PFSK-1 (cell line): ENCODE data around the gene HSPA12B.

Source experiments
- FOXP2 ChIP-seq: optimal IDR thresholded peaks from 2 replicates; pipeline ENCODE3; 2011; ENCODE audit warnings: borderline replicate concordance, control low read depth, inconsistent platforms; ENCODE audit not compliant: insufficient read depth; ENCODE audit errors: extremely low read length, extremely low read depth
- POLR2AphosphoS5 ChIP-seq: IDR thresholded peaks from 2 replicates; pipeline ENCODE4 v1.6.1; 2012; ENCODE audit warnings: low read depth, mild to moderate bottlenecking, control low read depth, low read length, moderate library complexity
- SIN3A ChIP-seq: IDR thresholded peaks from 2 replicates; pipeline ENCODE4 v1.6.1; 2012; ENCODE audit warnings: mild to moderate bottlenecking, low read length, moderate library complexity, borderline replicate concordance; ENCODE audit not compliant: insufficient read depth
- TAF1 ChIP-seq: IDR thresholded peaks from 2 replicates; pipeline ENCODE4 v1.6.1; 2012; ENCODE audit warnings: low read length, control low read depth, borderline replicate concordance; ENCODE audit not compliant: insufficient read depth
- TF ChIP-seq, protein P1 (sequence below), 2 experiments: IDR thresholded peaks; 2 replicates each; pipeline versions ENCODE4 v1.6.1 to v1.8.0; 2011 to 2012; ENCODE audit warnings: low read depth in 2 of 2, low read length in 2 of 2, control low read depth in 1 of 2, inconsistent platforms in 1 of 2, mild to moderate bottlenecking in 1 of 2, moderate library complexity in 1 of 2; ENCODE audit not compliant: insufficient read depth in 1 of 2

The HSPA12B gene

DNA sequence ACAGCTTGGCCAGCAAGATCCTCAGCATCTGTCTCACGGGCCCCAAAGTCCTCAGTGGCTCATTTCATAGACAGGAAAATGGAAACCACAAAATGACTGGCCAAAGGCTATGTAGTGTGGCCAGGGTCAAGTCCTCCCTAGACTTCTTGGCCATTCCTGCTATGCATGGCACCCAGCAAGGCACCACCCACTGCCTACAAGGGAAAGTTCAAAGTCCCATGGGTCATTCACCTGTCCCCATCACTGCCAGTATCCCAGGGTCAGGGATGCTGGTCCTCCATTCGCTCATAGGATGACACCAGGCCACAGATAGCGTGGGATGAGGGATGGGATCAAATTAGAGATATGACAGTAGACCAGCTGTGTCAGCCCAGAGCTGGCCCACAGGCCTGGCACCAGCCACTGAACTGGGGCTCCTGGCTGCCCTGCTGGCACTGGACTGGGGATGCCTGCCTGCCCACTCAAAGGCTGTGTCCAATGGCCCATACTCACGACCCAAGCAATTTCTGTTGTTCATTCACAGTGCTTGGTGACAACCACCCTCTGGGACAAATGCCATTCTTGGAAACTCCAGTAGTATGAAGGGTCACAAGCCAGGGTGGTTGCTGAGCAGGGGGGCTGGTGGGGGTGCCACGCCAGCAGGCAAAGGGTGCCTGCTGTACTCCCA, 23.5 kb downstream of the HSPA12B start:
- TF ChIP-seq POLR2AphosphoS5 (no peak), TAF1 (no peak), SIN3A (no peak), FOXP2 (no peak)
- TF ChIP-seq, protein P1, sequence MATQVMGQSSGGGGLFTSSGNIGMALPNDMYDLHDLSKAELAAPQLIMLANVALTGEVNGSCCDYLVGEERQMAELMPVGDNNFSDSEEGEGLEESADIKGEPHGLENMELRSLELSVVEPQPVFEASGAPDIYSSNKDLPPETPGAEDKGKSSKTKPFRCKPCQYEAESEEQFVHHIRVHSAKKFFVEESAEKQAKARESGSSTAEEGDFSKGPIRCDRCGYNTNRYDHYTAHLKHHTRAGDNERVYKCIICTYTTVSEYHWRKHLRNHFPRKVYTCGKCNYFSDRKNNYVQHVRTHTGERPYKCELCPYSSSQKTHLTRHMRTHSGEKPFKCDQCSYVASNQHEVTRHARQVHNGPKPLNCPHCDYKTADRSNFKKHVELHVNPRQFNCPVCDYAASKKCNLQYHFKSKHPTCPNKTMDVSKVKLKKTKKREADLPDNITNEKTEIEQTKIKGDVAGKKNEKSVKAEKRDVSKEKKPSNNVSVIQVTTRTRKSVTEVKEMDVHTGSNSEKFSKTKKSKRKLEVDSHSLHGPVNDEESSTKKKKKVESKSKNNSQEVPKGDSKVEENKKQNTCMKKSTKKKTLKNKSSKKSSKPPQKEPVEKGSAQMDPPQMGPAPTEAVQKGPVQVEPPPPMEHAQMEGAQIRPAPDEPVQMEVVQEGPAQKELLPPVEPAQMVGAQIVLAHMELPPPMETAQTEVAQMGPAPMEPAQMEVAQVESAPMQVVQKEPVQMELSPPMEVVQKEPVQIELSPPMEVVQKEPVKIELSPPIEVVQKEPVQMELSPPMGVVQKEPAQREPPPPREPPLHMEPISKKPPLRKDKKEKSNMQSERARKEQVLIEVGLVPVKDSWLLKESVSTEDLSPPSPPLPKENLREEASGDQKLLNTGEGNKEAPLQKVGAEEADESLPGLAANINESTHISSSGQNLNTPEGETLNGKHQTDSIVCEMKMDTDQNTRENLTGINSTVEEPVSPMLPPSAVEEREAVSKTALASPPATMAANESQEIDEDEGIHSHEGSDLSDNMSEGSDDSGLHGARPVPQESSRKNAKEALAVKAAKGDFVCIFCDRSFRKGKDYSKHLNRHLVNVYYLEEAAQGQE (IDR thresholded peaks at IDR 0.05; ENCODE audit: insufficient read depth in 1 of 2, low read depth in 2 of 2, low read length in 2 of 2) = no peak

DNA sequence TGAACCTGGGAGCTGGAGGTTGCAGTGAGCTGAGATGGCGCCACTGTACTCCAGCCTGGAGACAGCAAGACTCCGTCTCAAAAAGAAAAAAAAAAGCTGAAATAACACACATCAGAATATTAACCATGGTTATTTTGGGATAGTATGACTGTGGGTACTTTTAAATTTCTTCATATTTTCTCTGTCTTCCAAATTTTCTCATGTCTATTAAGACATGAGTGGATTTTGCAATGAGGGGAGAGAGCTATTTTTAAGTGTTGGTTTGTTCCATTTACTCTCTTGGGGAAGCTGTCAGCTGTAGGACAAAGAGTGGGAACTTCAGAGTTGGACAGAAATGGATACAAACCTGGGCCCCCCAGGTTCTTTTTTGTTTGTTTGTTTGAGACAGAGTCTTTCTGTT, 24.8 kb downstream of the HSPA12B start:
- TF ChIP-seq POLR2AphosphoS5 = no peak
- no peak for TF ChIP-seq FOXP2
- no peak for TF ChIP-seq TAF1
- no peak for TF ChIP-seq SIN3A
- TF ChIP-seq, protein P1 (IDR thresholded peaks at IDR 0.05; ENCODE audit: insufficient read depth in 1 of 2, low read depth in 2 of 2, low read length in 2 of 2) = no peak

DNA sequence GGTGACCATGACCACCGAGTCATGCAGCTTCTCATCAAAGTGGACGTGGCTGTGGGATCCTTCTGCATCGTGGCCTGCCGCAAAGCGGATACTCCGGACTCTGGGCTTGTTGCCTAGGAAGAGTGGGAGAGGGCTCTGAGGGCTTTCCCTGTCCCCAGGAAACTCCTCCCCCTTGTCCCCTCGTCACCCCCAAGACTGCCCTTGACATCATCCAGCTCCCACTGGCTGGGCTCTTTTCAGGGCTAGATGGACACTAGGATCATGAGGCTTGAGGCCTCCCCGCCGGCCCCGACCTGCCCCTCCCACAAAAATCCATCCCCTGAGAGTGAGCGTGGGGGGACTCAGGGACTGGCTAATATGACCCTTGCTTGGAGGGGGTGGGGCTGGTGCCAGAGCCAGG, 26.1 kb downstream of the HSPA12B start:
- no peak for TF ChIP-seq FOXP2
- TF ChIP-seq POLR2AphosphoS5 = no peak
- TF ChIP-seq TAF1 = no peak
- no peak for TF ChIP-seq SIN3A
- TF ChIP-seq, protein P1 (IDR thresholded peaks at IDR 0.05; ENCODE audit: insufficient read depth in 1 of 2, low read depth in 2 of 2, low read length in 2 of 2) = no peak

DNA sequence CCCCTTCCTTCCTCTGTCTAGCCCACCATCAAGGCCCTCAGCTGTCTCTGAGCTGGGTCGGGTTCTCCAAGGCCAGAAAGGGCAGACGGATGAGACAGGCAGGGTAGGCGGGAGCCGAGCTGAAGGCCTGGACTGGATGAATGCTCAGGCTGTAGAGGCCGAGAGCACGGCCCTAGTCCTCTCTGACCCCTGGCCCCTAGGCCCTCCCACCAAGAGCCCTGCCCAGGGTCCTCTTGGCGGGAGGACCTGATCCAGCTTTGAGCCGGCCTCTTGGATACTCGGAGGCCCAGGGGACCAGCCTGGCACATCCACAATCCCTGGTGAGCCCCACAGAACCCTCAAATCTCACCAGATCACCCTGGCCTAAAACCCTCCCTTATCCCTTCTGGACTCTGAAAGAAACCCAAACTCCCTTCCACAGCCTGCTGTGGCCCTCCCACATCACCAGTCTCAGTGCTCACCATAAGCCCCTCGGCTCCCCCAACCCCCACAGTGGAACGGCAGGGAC, 26.9 kb downstream of the HSPA12B start:
- TF ChIP-seq POLR2AphosphoS5 (no peak), SIN3A (no peak), TAF1 (no peak), FOXP2 (no peak)
- TF ChIP-seq, protein P1 (IDR thresholded peaks at IDR 0.05; ENCODE audit: insufficient read depth in 1 of 2, low read depth in 2 of 2, low read length in 2 of 2) = no peak

DNA sequence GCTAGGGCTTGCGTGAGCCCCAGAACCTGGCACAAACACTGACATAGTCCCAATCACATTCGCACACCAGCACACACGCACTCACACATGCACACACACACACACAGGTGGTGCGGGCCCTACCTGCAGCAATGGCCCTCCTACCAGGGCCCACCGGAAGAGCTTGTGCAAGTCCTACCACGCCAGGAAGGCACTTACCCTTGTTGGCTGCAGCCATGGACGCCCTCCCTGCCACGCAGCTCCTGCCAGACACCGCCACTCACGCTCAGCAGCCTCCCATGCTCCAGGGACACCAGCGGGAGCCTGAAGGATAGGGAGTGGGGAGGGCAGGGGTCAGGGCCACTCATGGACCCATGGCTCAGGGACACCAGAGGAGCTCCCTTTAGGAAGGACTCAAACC, 27.4 kb downstream of the HSPA12B start:
- no peak for TF ChIP-seq POLR2AphosphoS5
- no peak for TF ChIP-seq SIN3A
- TF ChIP-seq TAF1 = no peak
- TF ChIP-seq, protein P1 (IDR thresholded peaks at IDR 0.05; ENCODE audit: insufficient read depth in 1 of 2, low read depth in 2 of 2, low read length in 2 of 2) = no peak
- no peak for TF ChIP-seq FOXP2
